Measurements from ENCODE around the gene PNPLA5. TPM values are rescaled to one million over a fixed set of nuclear protein-coding genes. Genes with fewer than 3 reads are reported as not detected.

The PNPLA5 gene
- total and polyA plus RNA-seq, 9 of the 15 experiments (the other 6 are each of a cell fraction or from before 2014, with no cell fraction given): not detected

GRCh38 chr22:43847376-43848289 is 44.2 kb downstream of the PNPLA5 start:
- peaks cover 9 to 38% of the 10 kb centered on the region in 2 experiments; a peak in 4 of 5 replicates for H3K27me3 ChIP-seq (ENCODE audit: control insufficient read depth in 2 of 2, insufficient read depth in 2 of 2, low read length in 2 of 2)
- no peak overlapping the region for H2AFZ ChIP-seq (ENCODE audit: low read depth, low read length)
- no peak overlapping the region for H3K4me3 ChIP-seq
- H3K4me1 ChIP-seq (replicated peaks in 1 of 2; ENCODE audit: control insufficient read depth in 2 of 2, insufficient read depth in 2 of 2, low read length in 2 of 2): no peaks in the 10 kb centered on the region; a peak in 1 of 5 replicates
- ATAC-seq (no peak), FAIRE-seq (no peak), DNase-seq (ENCODE audit: extremely low read depth in 1 of 4, low spot score in 3 of 4) (no peak)
- POLR2A ChIA-PET: no interaction called here
- no peaks in the 10 kb centered on the region for H3K36me3 ChIP-seq (ENCODE audit: control insufficient read depth, insufficient read depth, low read length)
- BruUV-seq (replicated peaks): no TSS peak
- in situ Hi-C loops (cut with MboI): no loop called here
- H3K79me2 ChIP-seq (ENCODE audit: control insufficient read depth, insufficient read depth, low read length): no peaks in the 10 kb centered on the region
- no peaks in the 10 kb centered on the region for H3K9me3 ChIP-seq (replicated peaks; ENCODE audit: control insufficient read depth, insufficient read depth, low read depth, low read length)
- H3K9me1 ChIP-seq (ENCODE audit: control insufficient read depth, insufficient read depth, low read length): no peaks in the 10 kb centered on the region
- H4K20me1 ChIP-seq (replicated peaks; ENCODE audit: control insufficient read depth, insufficient read depth, low read length): no peaks in the 10 kb centered on the region
- 0% methylated on average over 9 of the region's 14 CpGs for WGBS (ENCODE audit: insufficient coverage, low coverage, missing lambda C conversion rate)
- no peak overlapping the region for H3K4me2 ChIP-seq (ENCODE audit: insufficient read depth, low read length)
- intact Hi-C loops (cut with micrococcal nuclease): no loop called here
- H3K9ac ChIP-seq (ENCODE audit: insufficient read depth in 1 of 2, low read depth in 2 of 2, low read length in 2 of 2): no peak overlapping the region
- no peak overlapping the region for H3K27ac ChIP-seq (ENCODE audit: extremely low read depth, low read depth, low read length)
- CTCF ChIA-PET (ENCODE audit: low intra/inter-chr PET ratio): no interaction called here
- TF ChIP-seq SRSF9 (IDR thresholded peaks at IDR 0.05; ENCODE audit: borderline replicate concordance, low read depth, low read length) (no peak), THAP12 (CRISPR knock-in tag; IDR thresholded peaks at IDR 0.05) (no peak), ZNF277 (CRISPR knock-in tag; IDR thresholded peaks at IDR 0.05; ENCODE audit: borderline replicate concordance) (no peak), TEAD4 (IDR thresholded peaks at IDR 0.05; ENCODE audit: low read length) (no peak), TEAD4 (CRISPR knock-in tag; IDR thresholded peaks at IDR 0.05; ENCODE audit: borderline replicate concordance) (no peak), TSC22D4 (tag; IDR thresholded peaks at IDR 0.05) (no peak), ZNF449 (CRISPR knock-in tag; IDR thresholded peaks at IDR 0.05) (no peak), ZNF512 (tag; IDR thresholded peaks at IDR 0.05) (no peak), RNF2 (IDR thresholded peaks at IDR 0.05) (no peak), ZNF79 (CRISPR knock-in tag; IDR thresholded peaks at IDR 0.05; ENCODE audit: low read depth) (no peak), CREB1 (IDR thresholded peaks at IDR 0.05) (no peak), CREB1 (CRISPR knock-in tag; IDR thresholded peaks at IDR 0.05) (no peak)
